Kidney (tissue), 14 donors: ENCODE results near the gene NXN. TPM values are rescaled to one million over a fixed set of nuclear protein-coding genes. Genes with fewer than 3 reads are reported as not detected.

Experiments used
- DNase-seq, 5 donors: peaks; one replicate each; pipeline ENCODE4 v3.0.0-alpha.2; 2013 to 2020
- FAIRE-seq: peaks from 2 replicates; lab custom pipeline; 2012; peaks lifted over from hg19 to GRCh38; lab: Jason Lieb, UNC
- H3K27ac ChIP-seq, 2 donors: one replicate each; pipeline ENCODE4 v1.7.0; 2013; ENCODE audit warnings: low read depth in 2 of 2, low read length in 2 of 2, inconsistent platforms in 1 of 2
- H3K27me3 ChIP-seq: one replicate; pipeline ENCODE4 v1.7.1; 2013; ENCODE audit warnings: low read length, inconsistent platforms; ENCODE audit not compliant: control insufficient read depth, insufficient read depth
- H3K36me3 ChIP-seq, 3 donors: one replicate each; pipeline versions ENCODE4 v1.7.0 to v1.7.1; 2013; ENCODE audit warnings: low read length in 3 of 3, control low read depth in 1 of 3, inconsistent platforms in 1 of 3; ENCODE audit not compliant: insufficient read depth in 3 of 3, control insufficient read depth in 2 of 3
- H3K4me1 ChIP-seq, 3 donors: one replicate each; pipeline versions ENCODE4 v1.7.0 to v1.7.1; 2013; ENCODE audit warnings: low read length in 3 of 3, inconsistent platforms in 1 of 3, low read depth in 1 of 3; ENCODE audit not compliant: control insufficient read depth in 2 of 3, insufficient read depth in 2 of 3
- H3K4me3 ChIP-seq, 3 donors: one replicate each; pipeline versions ENCODE4 v1.7.0 to v1.8.1; 2013; ENCODE audit warnings: low read length in 3 of 3, control low read depth in 1 of 3, inconsistent platforms in 1 of 3
- H3K9ac ChIP-seq, 3 donors: one replicate each; pipeline versions ENCODE4 v1.7.0 to v1.7.1; 2013; ENCODE audit warnings: low read length in 3 of 3, control low read depth in 1 of 3, inconsistent platforms in 1 of 3
- H3K9me3 ChIP-seq, 3 donors: one replicate each; pipeline versions ENCODE4 v1.7.0 to v1.7.1; 2013; ENCODE audit warnings: low read length in 3 of 3, control low read depth in 1 of 3, inconsistent platforms in 1 of 3; ENCODE audit not compliant: control insufficient read depth in 2 of 3, insufficient read depth in 1 of 3
- intact Hi-C: fragments of 100-400 bp; cut with DNase I; formaldehyde crosslinking; loops from one replicate; pipeline ENCODE4 v1.11.1; 2022
- polyA plus RNA-seq: library from polyadenylated mRNA; stranded (reverse); fragments of 350-450 nt; fragmentation: Illumina TruSeq; extraction: RNeasy Lipid Tissue Mini Kit (QIAGEN cat#74804); gene quantifications from one replicate; pipeline ENCODE4 v1.2.3, GENCODE V29; 2014; ENCODE audit warnings: low read depth, low replicate concordance; ENCODE audit not compliant: insufficient read depth
- total RNA-seq: library from RNA; stranded (reverse); fragmentation: NEBNext Ultra II Directional; extraction: Animal tissue kit (Norgen Biotek cat#: 25700); gene quantifications from one replicate; pipeline ENCODE4 v1.2.1, GENCODE V29; 2021
- TF ChIP-seq, protein P1 (sequence below): IDR thresholded peaks from 3 replicates; pipeline ENCODE4 v1.5.1; 2012; ENCODE audit warnings: mild to moderate bottlenecking, moderate library complexity, borderline replicate concordance; ENCODE audit not compliant: insufficient read depth; ENCODE audit errors: extremely low read depth
- donor health status: control.
- donor health status: control.
- donor health status: control.
- donor health status: control.
- donor health status: control.
- donor health status: DM: yes; HTN: yes; CAD: no.
- donor health status: Normal renal cell carcinoma (clear cell type).

NXN gene
- total and polyA plus RNA-seq, 2 donors from 2014 or later: 10.2 to 26.8 TPM

DNA sequence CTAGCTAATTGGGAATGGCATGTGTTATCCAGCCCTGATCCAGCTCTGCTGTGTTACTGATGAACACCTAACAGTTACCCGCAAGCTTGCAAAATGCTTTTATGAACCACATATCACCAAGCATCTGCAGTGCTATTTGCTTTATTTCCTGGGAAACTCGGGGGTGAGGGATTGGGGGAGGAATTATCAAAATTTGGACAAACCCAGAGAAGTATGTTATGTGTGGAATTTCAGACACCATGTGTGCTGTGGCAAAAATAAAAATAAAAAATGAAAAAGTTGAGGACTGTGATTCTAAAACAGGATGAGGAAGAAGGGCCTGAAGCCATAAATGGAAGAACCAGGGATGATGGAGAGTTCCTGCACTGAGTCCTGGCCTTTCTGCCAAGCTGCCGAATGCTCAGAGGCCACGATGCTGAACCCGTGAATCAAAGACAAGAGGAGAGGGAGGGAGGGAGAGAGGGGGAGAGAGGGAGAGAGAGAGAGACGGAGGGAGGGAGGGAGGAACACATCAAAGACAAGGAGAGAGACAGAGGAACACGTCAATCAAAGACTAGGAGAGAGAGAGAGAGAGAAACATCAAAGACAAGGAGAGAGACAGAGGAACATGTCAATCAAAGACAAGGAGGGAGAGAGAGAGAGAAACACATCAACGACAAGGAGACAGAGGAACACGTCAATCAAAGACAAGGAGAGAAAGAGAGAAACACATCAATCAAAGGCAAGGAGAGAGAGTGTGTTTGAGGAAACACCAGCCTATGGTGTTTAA is 107.6 kb downstream of the NXN start:
- H3K4me1 ChIP-seq: peaks cover 0 to 5% (median 0%) of the 10 kb centered on the region in 3 donors
- DNase-seq (no peak), FAIRE-seq (no peak)
- no peaks in the 10 kb centered on the region for H3K36me3 ChIP-seq
- H3K9me3 ChIP-seq: no peaks in the 10 kb centered on the region
- TF ChIP-seq, protein P1, sequence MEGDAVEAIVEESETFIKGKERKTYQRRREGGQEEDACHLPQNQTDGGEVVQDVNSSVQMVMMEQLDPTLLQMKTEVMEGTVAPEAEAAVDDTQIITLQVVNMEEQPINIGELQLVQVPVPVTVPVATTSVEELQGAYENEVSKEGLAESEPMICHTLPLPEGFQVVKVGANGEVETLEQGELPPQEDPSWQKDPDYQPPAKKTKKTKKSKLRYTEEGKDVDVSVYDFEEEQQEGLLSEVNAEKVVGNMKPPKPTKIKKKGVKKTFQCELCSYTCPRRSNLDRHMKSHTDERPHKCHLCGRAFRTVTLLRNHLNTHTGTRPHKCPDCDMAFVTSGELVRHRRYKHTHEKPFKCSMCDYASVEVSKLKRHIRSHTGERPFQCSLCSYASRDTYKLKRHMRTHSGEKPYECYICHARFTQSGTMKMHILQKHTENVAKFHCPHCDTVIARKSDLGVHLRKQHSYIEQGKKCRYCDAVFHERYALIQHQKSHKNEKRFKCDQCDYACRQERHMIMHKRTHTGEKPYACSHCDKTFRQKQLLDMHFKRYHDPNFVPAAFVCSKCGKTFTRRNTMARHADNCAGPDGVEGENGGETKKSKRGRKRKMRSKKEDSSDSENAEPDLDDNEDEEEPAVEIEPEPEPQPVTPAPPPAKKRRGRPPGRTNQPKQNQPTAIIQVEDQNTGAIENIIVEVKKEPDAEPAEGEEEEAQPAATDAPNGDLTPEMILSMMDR: no peak
- H3K4me3 ChIP-seq: no peak overlapping the region
- H3K27ac ChIP-seq: no peak overlapping the region
- intact Hi-C loops: loop anchor here (10.0 kb wide), 1 partner anchor 113 kb away; no protein-coding TSS in a partner anchor
- no peak overlapping the region for H3K9ac ChIP-seq
- no peaks in the 10 kb centered on the region for H3K27me3 ChIP-seq

DNA sequence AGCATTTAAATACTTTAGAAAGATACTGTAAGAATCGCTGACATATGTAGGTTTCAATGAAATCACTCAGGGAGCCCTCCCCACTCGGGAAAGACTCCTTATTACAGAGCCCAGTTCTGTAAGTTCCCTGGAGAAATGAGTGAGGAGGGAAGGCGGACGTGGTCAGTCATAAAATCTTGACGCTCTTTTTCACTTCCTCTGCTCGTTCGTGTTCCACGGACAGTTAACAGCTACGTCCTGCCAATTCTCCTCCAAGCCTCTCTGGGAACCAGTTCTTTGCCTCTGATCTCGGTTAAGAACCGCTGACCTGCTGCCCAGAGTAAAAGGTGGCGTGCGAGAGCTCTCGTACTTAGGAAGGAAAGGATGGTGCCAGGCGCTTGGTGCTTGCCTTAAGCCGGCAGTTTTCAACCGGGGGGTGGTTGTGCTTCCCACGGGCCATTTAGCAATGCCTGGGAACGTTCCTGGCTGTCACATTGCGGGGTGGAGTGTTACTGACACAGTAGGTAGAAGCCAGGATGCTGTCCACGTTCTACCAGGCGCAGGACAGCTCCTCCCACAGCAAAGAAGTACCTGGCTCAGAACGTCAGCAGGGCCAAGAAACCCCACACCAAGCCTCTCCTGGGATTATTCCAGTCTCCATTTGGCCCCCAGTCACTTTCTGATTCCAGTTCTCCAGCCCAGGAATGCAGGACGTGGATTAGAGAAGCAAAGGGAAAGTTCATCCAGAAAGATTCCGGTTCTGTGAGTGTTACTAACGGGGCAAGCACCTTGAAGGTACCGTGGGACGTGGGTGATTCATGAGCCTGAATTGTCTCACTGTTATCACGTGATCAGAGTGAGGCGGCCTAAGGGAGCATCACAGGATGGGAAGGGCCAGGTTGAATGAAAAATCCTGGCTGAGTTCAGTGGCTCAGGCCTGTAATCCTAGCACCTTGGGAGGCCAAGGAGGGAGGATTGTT is 109.7 kb downstream of the NXN start:
- intact Hi-C loops: loop anchor here (10.0 kb wide), 1 partner anchor 115 kb away; no protein-coding TSS in a partner anchor
- DNase-seq (peak in 1 of 5 donors; percentile 45), FAIRE-seq (no peak)
- Histone ChIP-seq H3K4me3 (no peak overlapping the region), H3K4me1 (peaks cover 0 to 5% (median 0%) of the 10 kb centered on the region in 3 donors), H3K9ac (no peak overlapping the region), H3K27me3 (no peaks in the 10 kb centered on the region), H3K36me3 (no peaks in the 10 kb centered on the region), H3K27ac (no peak overlapping the region), H3K9me3 (no peaks in the 10 kb centered on the region)
- TF ChIP-seq, protein P1: no peak

DNA sequence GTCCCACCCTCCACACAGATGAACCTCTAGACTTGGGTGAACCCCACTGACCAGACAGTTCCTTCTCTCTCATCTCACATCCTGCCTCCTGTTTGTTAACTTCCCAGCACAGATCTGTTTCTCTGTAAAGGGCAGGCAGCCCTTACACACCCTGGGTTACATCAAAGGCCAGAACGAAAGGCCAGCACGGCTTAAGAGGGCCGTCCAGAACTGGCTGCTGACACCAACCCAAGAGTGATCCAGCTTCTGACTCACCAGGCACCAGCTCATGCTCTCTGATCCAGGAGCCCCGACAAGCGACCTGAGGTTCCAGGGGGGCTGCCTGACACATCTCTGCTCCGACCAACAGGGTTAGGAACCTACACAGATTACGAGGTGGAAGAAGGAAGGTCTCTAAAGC is 110.5 kb downstream of the NXN start:
- TF ChIP-seq, protein P1: no peak
- Histone ChIP-seq H3K27ac (peak overlapping the region in 1 of 2 donors; percentile 54), H3K27me3 (no peaks in the 10 kb centered on the region), H3K4me1 (peaks cover 0 to 5% (median 0%) of the 10 kb centered on the region in 3 donors), H3K36me3 (no peaks in the 10 kb centered on the region), H3K9ac (no peak overlapping the region), H3K9me3 (no peaks in the 10 kb centered on the region), H3K4me3 (no peak overlapping the region)
- intact Hi-C loops: no loop called here
- no peak for FAIRE-seq
- peak in 1 of 5 donors; percentile 80 for DNase-seq
